Measurements from ENCODE around the gene DAAM1.
A peak's percentile ranks its signal among the peaks of the same experiment; 100 is the strongest.

Gene DAAM1

GRCh38 chr14:59321626-59321949 is 133.1 kb downstream of the DAAM1 start:
- Histone ChIP-seq H3K4ac (ENCODE audit: low read length) (no peak overlapping the region), H3K4me1 (ENCODE audit: control insufficient read depth in 2 of 2, insufficient read depth in 1 of 2, low read depth in 1 of 2, low read length in 2 of 2) (peaks cover 4 to 18% of the 10 kb centered on the region in 2 donors), H2BK120ac (ENCODE audit: low read depth, low read length) (no peak overlapping the region), H2AK5ac (ENCODE audit: low read depth, low read length) (no peak overlapping the region), H2BK5ac (ENCODE audit: low read length) (no peak overlapping the region), H3K9ac (ENCODE audit: low read depth, low read length, poor library complexity) (no peak overlapping the region), H2BK12ac (ENCODE audit: low read length) (no peak overlapping the region), H3K23ac (ENCODE audit: low read depth, low read length, poor library complexity) (no peak overlapping the region), H4K91ac (ENCODE audit: low read depth, low read length, poor library complexity) (no peak overlapping the region), H3K18ac (ENCODE audit: low read length) (no peak overlapping the region), H3K9me3 (replicated peaks in 1 of 2; ENCODE audit: control insufficient read depth in 2 of 2, insufficient read depth in 1 of 2, low read depth in 1 of 2, low read length in 2 of 2) (no peaks in the 10 kb centered on the region), H3K14ac (ENCODE audit: low read length) (no peak overlapping the region), H3K4me3 (ENCODE audit: low read length in 2 of 2) (no peak overlapping the region), H3K27me3 (ENCODE audit: control insufficient read depth in 3 of 3, insufficient read depth in 3 of 3, low read depth in 1 of 3, low read length in 3 of 3) (no peaks in the 10 kb centered on the region), H2AFZ (ENCODE audit: low read length) (no peak overlapping the region), H4K8ac (ENCODE audit: low read depth, low read length) (no peak overlapping the region), H2BK15ac (ENCODE audit: low read length) (no peak overlapping the region), H3K79me1 (ENCODE audit: low read depth, low read length) (no peaks in the 10 kb centered on the region), H3K4me2 (ENCODE audit: insufficient read depth, low read length, poor library complexity, severe bottlenecking) (no peak overlapping the region), H3K36me3 (replicated peaks in 1 of 2; ENCODE audit: control insufficient read depth in 2 of 2, insufficient read depth in 2 of 2, low read length in 2 of 2) (peaks cover 7 to 48% of the 10 kb centered on the region in 2 donors), H3K27ac (replicated peaks; ENCODE audit: low read length) (no peak overlapping the region)
- DNase-seq (ENCODE audit: low spot score), result no peak
- WGBS, 2 donors (ENCODE audit: extremely low coverage in 2 of 2, insufficient read length in 2 of 2, insufficient replicate concordance in 1 of 2), result no CpG with 5 or more reads among the region's 3 CpGs

DNA sequence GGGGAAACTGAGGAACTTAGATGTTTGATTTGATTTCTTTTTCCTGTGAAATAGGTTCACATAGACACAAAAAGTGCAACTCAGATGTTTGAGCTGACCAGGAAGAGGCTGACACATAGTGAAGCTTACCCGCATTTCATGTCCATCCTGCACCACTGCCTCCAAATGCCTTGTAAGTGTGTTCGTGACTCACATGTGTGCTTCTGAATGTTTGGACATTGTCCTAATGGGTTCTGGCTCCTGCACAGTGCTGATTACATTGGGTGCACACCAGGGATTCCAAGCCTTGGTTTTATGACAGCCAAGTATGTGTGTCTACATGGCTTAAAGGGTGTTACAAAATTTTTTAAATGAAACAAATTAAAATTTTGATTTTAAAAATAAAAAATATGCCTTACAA is 137.4 kb downstream of the DAAM1 start:
- Histone ChIP-seq H4K8ac (ENCODE audit: low read depth, low read length) (peak overlapping the region; percentile 89), H2BK15ac (ENCODE audit: low read length) (no peak overlapping the region), H3K4me3 (ENCODE audit: low read length in 2 of 2) (peak overlapping the region in 1 of 2 donors; percentile 19), H3K9ac (ENCODE audit: low read depth, low read length, poor library complexity) (no peak overlapping the region), H3K27ac (replicated peaks; ENCODE audit: low read length) (no peak overlapping the region), H3K23ac (ENCODE audit: low read depth, low read length, poor library complexity) (no peak overlapping the region), H2AK5ac (ENCODE audit: low read depth, low read length) (no peak overlapping the region), H3K9me3 (replicated peaks in 1 of 2; ENCODE audit: control insufficient read depth in 2 of 2, insufficient read depth in 1 of 2, low read depth in 1 of 2, low read length in 2 of 2) (no peaks in the 10 kb centered on the region), H3K14ac (ENCODE audit: low read length) (no peak overlapping the region), H3K18ac (ENCODE audit: low read length) (no peak overlapping the region), H3K27me3 (ENCODE audit: control insufficient read depth in 3 of 3, insufficient read depth in 3 of 3, low read depth in 1 of 3, low read length in 3 of 3) (no peaks in the 10 kb centered on the region), H4K91ac (ENCODE audit: low read depth, low read length, poor library complexity) (no peak overlapping the region), H3K36me3 (replicated peaks in 1 of 2; ENCODE audit: control insufficient read depth in 2 of 2, insufficient read depth in 2 of 2, low read length in 2 of 2) (peaks cover 7 to 78% of the 10 kb centered on the region in 2 donors), H3K4ac (ENCODE audit: low read length) (no peak overlapping the region), H2BK5ac (ENCODE audit: low read length) (no peak overlapping the region), H3K79me1 (ENCODE audit: low read depth, low read length) (no peaks in the 10 kb centered on the region), H3K4me2 (ENCODE audit: insufficient read depth, low read length, poor library complexity, severe bottlenecking) (no peak overlapping the region), H2AFZ (ENCODE audit: low read length) (no peak overlapping the region), H2BK12ac (ENCODE audit: low read length) (no peak overlapping the region), H2BK120ac (ENCODE audit: low read depth, low read length) (no peak overlapping the region), H3K4me1 (ENCODE audit: control insufficient read depth in 2 of 2, insufficient read depth in 1 of 2, low read depth in 1 of 2, low read length in 2 of 2) (peaks cover 6% of the 10 kb centered on the region in 2 donors)
- no CpG with 5 or more reads among the region's 2 CpGs for WGBS, 2 donors (ENCODE audit: extremely low coverage in 2 of 2, insufficient read length in 2 of 2, insufficient replicate concordance in 1 of 2)
- DNase-seq (ENCODE audit: low spot score), result no peak

- H4K8ac ChIP-seq (ENCODE audit: low read depth, low read length), result no peak overlapping the region
- H3K27me3 ChIP-seq (ENCODE audit: control insufficient read depth in 3 of 3, insufficient read depth in 3 of 3, low read depth in 1 of 3, low read length in 3 of 3), result no peaks in the 10 kb centered on the region
- no peaks in the 10 kb centered on the region for H3K9me3 ChIP-seq (replicated peaks in 1 of 2; ENCODE audit: control insufficient read depth in 2 of 2, insufficient read depth in 1 of 2, low read depth in 1 of 2, low read length in 2 of 2)
- peaks cover 7 to 77% of the 10 kb centered on the region in 2 donors for H3K36me3 ChIP-seq (replicated peaks in 1 of 2; ENCODE audit: control insufficient read depth in 2 of 2, insufficient read depth in 2 of 2, low read length in 2 of 2)
- no peak overlapping the region for H2AK5ac ChIP-seq (ENCODE audit: low read depth, low read length)
- no peak overlapping the region for H2BK15ac ChIP-seq (ENCODE audit: low read length)
- no peak overlapping the region for H3K27ac ChIP-seq (replicated peaks; ENCODE audit: low read length)
- no peaks in the 10 kb centered on the region for H3K79me1 ChIP-seq (ENCODE audit: low read depth, low read length)
- DNase-seq (ENCODE audit: low spot score), result no peak
- no peak overlapping the region for H2AFZ ChIP-seq (ENCODE audit: low read length)
- H3K4ac ChIP-seq (ENCODE audit: low read length), result no peak overlapping the region
- H2BK120ac ChIP-seq (ENCODE audit: low read depth, low read length), result no peak overlapping the region
- H3K4me3 ChIP-seq (ENCODE audit: low read length in 2 of 2), result no peak overlapping the region
- no peak overlapping the region for H2BK12ac ChIP-seq (ENCODE audit: low read length)
- H4K91ac ChIP-seq (ENCODE audit: low read depth, low read length, poor library complexity), result no peak overlapping the region
- H3K14ac ChIP-seq (ENCODE audit: low read length), result no peak overlapping the region
- no peak overlapping the region for H3K23ac ChIP-seq (ENCODE audit: low read depth, low read length, poor library complexity)
- WGBS, 2 donors (ENCODE audit: extremely low coverage in 2 of 2, insufficient read length in 2 of 2, insufficient replicate concordance in 1 of 2), result no CpG with 5 or more reads among the region's 4 CpGs
- H3K18ac ChIP-seq (ENCODE audit: low read length), result no peak overlapping the region
- H3K4me1 ChIP-seq (ENCODE audit: control insufficient read depth in 2 of 2, insufficient read depth in 1 of 2, low read depth in 1 of 2, low read length in 2 of 2), result peaks cover 9 to 13% of the 10 kb centered on the region in 2 donors
- H2BK5ac ChIP-seq (ENCODE audit: low read length), result no peak overlapping the region
- H3K4me2 ChIP-seq (ENCODE audit: insufficient read depth, low read length, poor library complexity, severe bottlenecking), result no peak overlapping the region
- no peak overlapping the region for H3K9ac ChIP-seq (ENCODE audit: low read depth, low read length, poor library complexity)
Measured at GRCh38 chr14:59328454-59328853, 140.0 kb downstream of the DAAM1 start.

- Histone ChIP-seq H2AK5ac (ENCODE audit: low read depth, low read length) (no peak overlapping the region), H3K23ac (ENCODE audit: low read depth, low read length, poor library complexity) (no peak overlapping the region), H3K14ac (ENCODE audit: low read length) (no peak overlapping the region), H3K9ac (ENCODE audit: low read depth, low read length, poor library complexity) (no peak overlapping the region), H3K4me2 (ENCODE audit: insufficient read depth, low read length, poor library complexity, severe bottlenecking) (no peak overlapping the region), H3K9me3 (replicated peaks in 1 of 2; ENCODE audit: control insufficient read depth in 2 of 2, insufficient read depth in 1 of 2, low read depth in 1 of 2, low read length in 2 of 2) (no peaks in the 10 kb centered on the region), H2BK120ac (ENCODE audit: low read depth, low read length) (no peak overlapping the region), H3K27ac (replicated peaks; ENCODE audit: low read length) (peak overlapping the region; percentile 19), H3K18ac (ENCODE audit: low read length) (no peak overlapping the region), H4K91ac (ENCODE audit: low read depth, low read length, poor library complexity) (no peak overlapping the region), H3K4me1 (ENCODE audit: control insufficient read depth in 2 of 2, insufficient read depth in 1 of 2, low read depth in 1 of 2, low read length in 2 of 2) (peaks cover 16 to 28% of the 10 kb centered on the region in 2 donors), H2BK15ac (ENCODE audit: low read length) (no peak overlapping the region), H3K4me3 (ENCODE audit: low read length in 2 of 2) (no peak overlapping the region), H3K36me3 (replicated peaks in 1 of 2; ENCODE audit: control insufficient read depth in 2 of 2, insufficient read depth in 2 of 2, low read length in 2 of 2) (peaks cover 7 to 73% of the 10 kb centered on the region in 2 donors), H2AFZ (ENCODE audit: low read length) (no peak overlapping the region), H4K8ac (ENCODE audit: low read depth, low read length) (no peak overlapping the region), H3K4ac (ENCODE audit: low read length) (no peak overlapping the region), H3K27me3 (ENCODE audit: control insufficient read depth in 3 of 3, insufficient read depth in 3 of 3, low read depth in 1 of 3, low read length in 3 of 3) (no peaks in the 10 kb centered on the region), H3K79me1 (ENCODE audit: low read depth, low read length) (no peaks in the 10 kb centered on the region), H2BK12ac (ENCODE audit: low read length) (no peak overlapping the region), H2BK5ac (ENCODE audit: low read length) (no peak overlapping the region)
- WGBS, 2 donors (ENCODE audit: extremely low coverage in 2 of 2, insufficient read length in 2 of 2, insufficient replicate concordance in 1 of 2), result no CpG with 5 or more reads among the region's 5 CpGs
- no peak for DNase-seq (ENCODE audit: low spot score)
Measured at GRCh38 chr14:59330455-59330854, 142.0 kb downstream of the DAAM1 start.
